ENCODE results near the gene CEACAM1.
"Not testable (repeated sequence)": the region's sequence is repeated elsewhere in the genome, so short reads cannot be mapped to it uniquely, and the experiment has no call there.

Gene CEACAM1

GRCh38 chr19:42514449-42514848 lies 13.8 kb downstream of the CEACAM1 start:
- ChIA-PET POLR2A (no interaction called here), CTCF (no interaction called here)
- no peak for TF ChIP-seq ELF4 (IDR thresholded peaks at IDR 0.05)
- TF ChIP-seq L3MBTL2 (conservative IDR thresholded peaks at IDR 0.05), result no peak
- no peak for TF ChIP-seq CTBP1 (IDR thresholded peaks at IDR 0.05; ENCODE audit: borderline replicate concordance)
- TF ChIP-seq LEF1 (IDR thresholded peaks at IDR 0.05; ENCODE audit: borderline replicate concordance), result no peak
- TF ChIP-seq TARDBP (IDR thresholded peaks at IDR 0.05), result no peak
- no peak for TF ChIP-seq SP1 (IDR thresholded peaks at IDR 0.05)
- TF ChIP-seq FOXA1 (IDR thresholded peaks at IDR 0.05), result no peak
- no peak for TF ChIP-seq FOXK2 (IDR thresholded peaks at IDR 0.05)
- no peak for DNase-seq (ENCODE audit: extremely low spot score)

GRCh38 chr19:42512743-42513304 lies 15.5 kb downstream of the CEACAM1 start:
- TF ChIP-seq ZNF384 (IDR thresholded peaks at IDR 0.05) (no peak), SUZ12 (IDR thresholded peaks at IDR 0.05) (no peak), BHLHE40 (IDR thresholded peaks at IDR 0.05; ENCODE audit: borderline replicate concordance) (no peak), FOXA1 (IDR thresholded peaks at IDR 0.05) (no peak)
- POLR2A ChIA-PET, result no interaction called here
- CTCF ChIA-PET, result no interaction called here
- no peak for DNase-seq (ENCODE audit: extremely low spot score)

DNA sequence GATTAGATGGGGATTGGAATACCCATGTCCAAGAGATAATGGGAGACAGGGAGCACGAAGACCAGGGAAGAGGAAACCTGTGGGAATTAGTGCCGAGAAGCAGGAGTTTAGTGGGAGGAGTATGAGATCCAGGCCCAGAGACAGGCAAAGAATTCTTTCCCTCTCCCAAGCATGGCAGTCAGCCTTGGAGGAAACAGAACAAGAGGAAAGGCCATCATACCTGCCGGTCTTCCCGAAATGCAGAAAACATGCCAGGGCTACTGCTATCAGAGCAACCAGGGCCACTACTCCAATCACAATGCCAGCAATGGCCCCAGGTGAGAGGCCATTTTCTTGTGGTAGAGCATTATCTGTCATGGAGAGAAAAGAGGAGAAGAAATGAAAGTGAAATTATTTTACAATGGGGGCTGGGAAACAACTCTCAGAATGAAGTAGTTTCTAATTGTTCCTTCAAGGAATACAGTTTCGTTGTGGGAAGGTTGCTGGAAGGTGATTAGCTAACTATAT lies 16.1 kb downstream of the CEACAM1 start:
- ChIA-PET CTCF (no interaction called here), POLR2A (no interaction called here)
- DNase-seq (ENCODE audit: extremely low spot score), result no peak
- no peak for TF ChIP-seq L3MBTL2 (conservative IDR thresholded peaks at IDR 0.05)
- TF ChIP-seq ZNF384 (IDR thresholded peaks at IDR 0.05), result no peak
- TF ChIP-seq LEF1 (IDR thresholded peaks at IDR 0.05; ENCODE audit: borderline replicate concordance), result no peak
- no peak for TF ChIP-seq SP1 (IDR thresholded peaks at IDR 0.05)
- TF ChIP-seq PKNOX1 (IDR thresholded peaks at IDR 0.05), result no peak
- TF ChIP-seq CTBP1 (IDR thresholded peaks at IDR 0.05; ENCODE audit: borderline replicate concordance), result no peak
- no peak for TF ChIP-seq HDGF (IDR thresholded peaks at IDR 0.05; ENCODE audit: borderline replicate concordance)
- no peak for TF ChIP-seq TARDBP (IDR thresholded peaks at IDR 0.05)
- TF ChIP-seq FOXM1 (IDR thresholded peaks at IDR 0.05; ENCODE audit: borderline replicate concordance), result no peak
- TF ChIP-seq SUZ12 (IDR thresholded peaks at IDR 0.05), result no peak
- TF ChIP-seq NFRKB (IDR thresholded peaks at IDR 0.05), result no peak
- TF ChIP-seq ELF4 (IDR thresholded peaks at IDR 0.05), result no peak
- no peak for TF ChIP-seq BHLHE40 (IDR thresholded peaks at IDR 0.05; ENCODE audit: borderline replicate concordance)

GRCh38 chr19:42511340-42511739 lies 16.9 kb downstream of the CEACAM1 start:
- CTCF ChIA-PET, result no interaction called here
- TF ChIP-seq ARNT (IDR thresholded peaks at IDR 0.05) (no peak), FOXM1 (IDR thresholded peaks at IDR 0.05; ENCODE audit: borderline replicate concordance) (no peak), LEF1 (IDR thresholded peaks at IDR 0.05; ENCODE audit: borderline replicate concordance) (no peak), BHLHE40 (IDR thresholded peaks at IDR 0.05; ENCODE audit: borderline replicate concordance) (no peak), FOXK2 (IDR thresholded peaks at IDR 0.05) (no peak)
- POLR2A ChIA-PET, result no interaction called here
- no peak for DNase-seq (ENCODE audit: extremely low spot score)

DNA sequence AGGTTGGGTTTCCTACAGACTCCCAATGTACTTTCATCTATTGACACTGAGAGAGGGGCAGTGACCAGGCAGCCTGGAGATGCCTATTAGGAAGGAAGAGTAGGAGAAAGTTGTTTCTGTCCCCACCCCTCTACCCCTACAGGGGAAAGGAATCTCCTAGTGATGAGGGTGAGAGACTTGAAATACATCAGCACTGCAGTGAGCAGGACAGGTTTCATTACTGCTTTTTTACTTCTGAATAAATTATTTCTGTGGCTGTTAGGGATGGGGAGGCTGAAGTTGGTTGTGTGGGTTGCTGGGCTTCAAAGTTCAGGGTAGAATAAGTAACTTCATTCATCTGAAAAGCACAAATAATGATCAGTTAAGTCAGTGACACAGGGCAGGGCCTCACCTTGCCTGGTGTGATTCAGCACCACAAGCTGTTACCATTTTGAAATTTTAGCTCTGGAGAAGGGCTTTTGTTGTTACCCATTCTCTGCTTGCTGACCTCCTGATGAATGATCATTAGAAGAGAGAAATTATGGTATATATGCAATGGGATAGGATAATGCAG lies 19.3 kb downstream of the CEACAM1 start:
- ChIA-PET POLR2A (no interaction called here), CTCF (no interaction called here)
- TF ChIP-seq FOXA1 (IDR thresholded peaks at IDR 0.05) (no peak), PKNOX1 (IDR thresholded peaks at IDR 0.05) (no peak), BHLHE40 (IDR thresholded peaks at IDR 0.05; ENCODE audit: borderline replicate concordance) (no peak)

GRCh38 chr19:42505066-42505465 lies 23.2 kb downstream of the CEACAM1 start:
- CTCF ChIA-PET, result no interaction called here
- TF ChIP-seq L3MBTL2 (conservative IDR thresholded peaks at IDR 0.05) (no peak), TARDBP (IDR thresholded peaks at IDR 0.05) (no peak), ZNF384 (IDR thresholded peaks at IDR 0.05) (no peak), FOXA1 (IDR thresholded peaks at IDR 0.05) (no peak), NFRKB (IDR thresholded peaks at IDR 0.05) (no peak), FOXK2 (IDR thresholded peaks at IDR 0.05) (no peak), SP1 (IDR thresholded peaks at IDR 0.05) (no peak), CTBP1 (IDR thresholded peaks at IDR 0.05; ENCODE audit: borderline replicate concordance) (no peak), LEF1 (IDR thresholded peaks at IDR 0.05; ENCODE audit: borderline replicate concordance) (no peak), PKNOX1 (IDR thresholded peaks at IDR 0.05) (no peak), SUZ12 (IDR thresholded peaks at IDR 0.05) (no peak), BHLHE40 (IDR thresholded peaks at IDR 0.05; ENCODE audit: borderline replicate concordance) (no peak)
- no peak for DNase-seq (ENCODE audit: extremely low spot score)
- POLR2A ChIA-PET, result no interaction called here

More for the DNA sequence above, 19.3 kb downstream of the CEACAM1 start:
- no peak for DNase-seq (ENCODE audit: extremely low spot score)

DNA sequence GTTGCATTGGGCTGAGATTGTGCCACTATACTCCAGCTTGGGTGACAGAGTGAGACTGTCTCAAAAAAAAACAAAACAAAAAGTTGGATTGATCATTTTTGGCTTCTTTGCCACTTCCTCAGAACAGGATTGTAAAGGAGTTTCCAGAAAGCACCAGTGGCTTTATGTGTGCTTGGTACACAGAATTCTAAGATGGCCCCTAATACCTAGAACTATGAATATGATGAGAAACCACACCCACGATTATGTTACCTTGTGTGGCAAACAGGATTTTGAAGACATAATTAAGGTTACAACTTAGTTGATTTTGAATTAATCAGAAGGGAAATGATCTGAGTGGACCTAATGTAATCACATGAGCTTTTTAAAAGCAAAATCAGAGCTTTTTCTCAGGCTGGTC lies 26.5 kb downstream of the CEACAM1 start:
- no peak for DNase-seq (ENCODE audit: extremely low spot score)
- TF ChIP-seq TARDBP (IDR thresholded peaks at IDR 0.05) (no peak), L3MBTL2 (conservative IDR thresholded peaks at IDR 0.05) (no peak), ELF4 (IDR thresholded peaks at IDR 0.05) (no peak), SUZ12 (IDR thresholded peaks at IDR 0.05) (no peak), LEF1 (IDR thresholded peaks at IDR 0.05; ENCODE audit: borderline replicate concordance) (no peak), HDGF (IDR thresholded peaks at IDR 0.05; ENCODE audit: borderline replicate concordance) (no peak)
- POLR2A ChIA-PET, result no interaction called here
- CTCF ChIA-PET, result no interaction called here

GRCh38 chr19:42501243-42501642 lies 27.0 kb downstream of the CEACAM1 start:
- DNase-seq (ENCODE audit: extremely low spot score); CTCF ChIA-PET; POLR2A ChIA-PET: not testable (repeated sequence)

Data from HEK293T (cell line).